ACHN (cell line): ENCODE data around the gene B3GNT7.
"Not testable (repeated sequence)": the region's sequence is repeated elsewhere in the genome, so short reads cannot be mapped to it uniquely, and the experiment has no call there.

ENCODE experiments used
- DNase-seq: peaks from one replicate; pipeline ENCODE4 v3.0.0-alpha.2; 2015
- in situ Hi-C: cut with HindIII; loops from 2 replicates; pipeline ENCODE4 v1.10.0; 2017; ENCODE audit warnings: low sequenced_read_pairs, low pct_ligation_motif_present, low pct_unique_long_range_greater_than_20kb

B3GNT7 gene

DNA sequence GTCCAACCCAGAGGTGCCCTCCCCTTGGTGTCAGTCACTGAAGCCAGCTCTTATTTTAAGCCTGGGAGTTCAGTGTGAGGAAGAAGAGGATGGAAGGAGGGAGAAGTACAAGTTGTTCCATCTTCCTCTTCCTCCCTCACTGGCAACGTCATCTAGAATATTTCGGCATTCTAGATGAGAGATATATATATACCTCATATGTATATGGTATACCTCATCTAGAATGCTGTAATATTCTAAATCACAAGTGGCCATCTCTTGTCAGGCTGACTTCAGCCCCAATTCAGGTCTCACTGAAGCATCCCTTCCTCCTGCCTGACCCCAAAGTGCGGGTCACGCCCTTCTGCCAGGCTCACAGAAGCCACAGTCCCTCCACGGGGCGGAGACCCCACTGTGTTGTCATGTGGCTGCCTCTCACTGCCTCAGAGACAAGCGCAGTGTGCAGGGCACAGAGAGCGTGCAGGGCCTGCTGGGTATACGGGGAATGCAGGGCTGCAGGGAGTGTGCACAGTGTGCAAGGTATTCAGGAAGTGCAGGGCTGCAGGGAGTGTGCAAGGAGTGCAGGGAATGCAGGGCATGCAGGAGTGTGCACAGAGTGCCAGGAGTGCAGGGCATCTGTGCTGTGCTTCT lies 32.8 kb upstream of the B3GNT7 start:
- no peak for DNase-seq

DNA sequence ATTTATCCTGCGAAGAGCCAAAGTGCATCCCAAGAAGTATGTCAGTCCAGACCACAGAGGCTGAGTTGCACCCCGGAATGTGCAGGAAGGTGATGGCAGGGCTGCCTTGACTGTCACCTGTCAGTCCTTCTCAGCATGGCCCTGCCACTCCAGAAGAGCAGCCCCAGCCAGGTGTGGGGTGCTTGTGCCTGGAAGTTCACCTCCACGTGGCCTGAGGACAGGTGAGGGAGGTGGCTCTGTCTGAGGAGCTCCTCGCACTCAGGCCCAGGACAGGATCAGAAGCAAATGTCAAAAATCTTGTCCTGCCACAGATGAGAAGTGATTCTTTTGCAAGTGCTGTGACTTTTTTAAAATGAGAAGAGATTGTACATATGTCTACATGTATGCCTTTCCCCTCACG lies 31.4 kb upstream of the B3GNT7 start:
- in situ Hi-C loops = no loop called here
- no peak for DNase-seq

More for the DNA sequence above, 32.8 kb upstream of the B3GNT7 start:
- in situ Hi-C loops = no loop called here

DNA sequence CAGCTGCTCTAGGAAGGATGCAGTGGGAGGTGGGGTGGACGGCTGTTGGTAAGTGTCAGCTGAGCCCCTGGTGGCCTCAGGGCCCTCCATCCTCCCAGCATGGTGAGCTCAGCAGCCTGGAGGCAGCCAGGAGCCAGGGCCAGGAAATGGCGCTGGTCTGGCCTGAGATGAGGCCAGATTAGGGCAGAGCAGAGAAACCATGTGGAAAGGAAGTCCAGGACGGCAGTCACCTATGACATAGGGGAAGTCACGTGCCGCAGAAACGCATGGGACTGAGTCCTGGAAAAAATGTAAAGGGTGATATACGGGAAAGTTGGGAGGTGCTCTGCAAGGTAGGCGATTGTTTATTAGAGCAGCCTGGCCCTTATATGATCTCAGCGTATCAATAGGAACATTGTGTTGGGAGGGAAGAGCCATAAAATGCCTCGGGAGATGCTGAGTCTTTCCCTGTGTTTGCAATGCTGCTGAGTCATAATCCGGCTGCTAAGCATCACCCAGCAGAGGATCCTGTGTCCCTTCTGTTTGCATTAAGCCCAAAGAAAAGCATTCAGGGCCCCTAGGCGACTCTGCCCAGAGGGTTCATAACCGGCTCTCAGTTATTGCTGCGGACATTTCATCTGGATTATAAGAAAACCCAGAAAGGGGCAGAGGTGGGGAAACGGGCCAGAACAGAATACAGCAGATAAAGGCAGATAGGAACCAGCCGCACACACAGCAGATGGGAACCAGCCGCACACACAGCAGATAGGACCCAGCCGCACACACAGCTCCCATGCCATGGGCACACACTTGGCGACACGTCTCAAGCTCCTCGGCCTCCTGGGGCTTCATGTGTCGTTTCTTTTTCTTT lies 30.3 kb upstream of the B3GNT7 start:
- in situ Hi-C loops = no loop called here
- DNase-seq = peak; percentile 13

DNA sequence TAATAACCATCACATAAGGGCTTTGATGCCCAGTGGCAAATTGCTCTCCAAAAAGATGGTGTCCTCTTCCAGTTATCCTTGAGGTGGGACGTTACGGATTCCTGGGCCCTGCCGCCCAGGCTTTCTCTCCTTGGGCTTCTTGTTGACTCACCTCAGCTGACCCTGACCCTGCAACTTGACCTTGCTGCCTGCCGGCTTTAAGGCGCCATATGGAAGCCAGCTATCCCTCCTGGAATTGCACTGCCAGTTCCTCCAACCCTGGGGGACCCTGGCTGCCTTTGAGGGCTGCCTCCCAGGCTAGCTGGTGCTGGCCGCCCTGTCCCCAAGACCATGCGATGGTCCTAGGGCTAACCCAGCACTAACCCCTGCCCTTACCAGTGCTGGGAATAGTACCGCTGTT lies 28.3 kb upstream of the B3GNT7 start:
- DNase-seq = no peak
- in situ Hi-C loops = no loop called here

DNA sequence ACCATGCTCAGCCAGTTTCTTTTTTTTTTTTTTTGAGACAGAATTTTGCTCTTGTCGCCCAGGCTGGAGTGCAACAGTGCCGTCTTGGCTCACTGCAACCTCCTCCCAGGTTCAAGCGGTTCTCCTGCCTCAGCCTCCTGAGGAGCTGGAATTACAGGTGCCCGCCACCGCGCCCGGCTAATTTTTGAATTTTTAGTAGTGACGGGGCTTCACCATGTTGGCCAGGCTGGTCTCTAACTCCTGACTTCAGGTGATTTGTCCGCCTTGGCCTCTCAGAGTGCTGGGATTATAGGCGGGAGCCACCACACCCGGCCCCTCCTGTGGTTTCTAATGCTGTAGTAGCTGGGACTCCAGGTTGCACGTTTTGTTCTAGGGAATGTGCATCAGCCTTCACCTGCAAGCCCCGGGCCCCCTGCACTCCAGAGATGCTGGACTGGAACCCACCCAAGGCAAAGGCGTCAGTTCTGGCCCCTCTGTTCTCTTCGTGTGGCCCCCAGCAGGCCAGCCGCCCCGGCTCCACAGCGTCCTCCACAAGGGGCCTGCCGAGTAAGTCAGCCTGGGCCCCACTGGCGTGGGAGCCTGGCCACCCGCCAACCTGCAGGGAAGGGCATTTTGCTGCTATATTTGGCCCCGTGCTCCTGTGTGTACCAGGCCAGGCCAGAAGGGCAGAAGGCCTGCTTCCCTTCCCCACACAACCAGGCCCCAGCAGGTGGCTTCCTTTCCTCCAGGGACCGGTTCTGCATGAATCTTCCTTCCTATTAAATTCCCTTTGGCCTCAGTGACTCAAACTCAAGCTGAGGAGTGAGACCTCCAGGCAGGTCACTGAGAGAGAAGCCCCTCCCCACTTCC lies 25.7 kb upstream of the B3GNT7 start:
- in situ Hi-C loops = no loop called here
- DNase-seq = no peak

DNA sequence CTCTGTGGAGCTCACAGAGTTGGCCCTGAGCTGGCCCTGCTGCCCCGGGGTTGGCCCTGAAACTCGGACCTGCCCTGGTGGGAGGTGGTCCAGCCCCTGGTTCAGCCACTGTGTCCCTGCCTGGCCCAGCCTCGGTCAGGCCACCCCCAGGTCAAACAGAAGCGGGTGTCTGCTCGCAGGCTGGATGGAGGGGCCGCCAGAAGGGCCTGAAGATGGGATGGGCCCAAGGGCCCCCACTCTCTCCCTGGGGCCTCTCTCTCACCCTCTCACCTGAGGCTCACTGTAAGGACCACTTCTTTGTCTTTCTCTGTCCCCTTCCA lies 25.1 kb upstream of the B3GNT7 start:
- in situ Hi-C loops = no loop called here
- no peak for DNase-seq

DNA sequence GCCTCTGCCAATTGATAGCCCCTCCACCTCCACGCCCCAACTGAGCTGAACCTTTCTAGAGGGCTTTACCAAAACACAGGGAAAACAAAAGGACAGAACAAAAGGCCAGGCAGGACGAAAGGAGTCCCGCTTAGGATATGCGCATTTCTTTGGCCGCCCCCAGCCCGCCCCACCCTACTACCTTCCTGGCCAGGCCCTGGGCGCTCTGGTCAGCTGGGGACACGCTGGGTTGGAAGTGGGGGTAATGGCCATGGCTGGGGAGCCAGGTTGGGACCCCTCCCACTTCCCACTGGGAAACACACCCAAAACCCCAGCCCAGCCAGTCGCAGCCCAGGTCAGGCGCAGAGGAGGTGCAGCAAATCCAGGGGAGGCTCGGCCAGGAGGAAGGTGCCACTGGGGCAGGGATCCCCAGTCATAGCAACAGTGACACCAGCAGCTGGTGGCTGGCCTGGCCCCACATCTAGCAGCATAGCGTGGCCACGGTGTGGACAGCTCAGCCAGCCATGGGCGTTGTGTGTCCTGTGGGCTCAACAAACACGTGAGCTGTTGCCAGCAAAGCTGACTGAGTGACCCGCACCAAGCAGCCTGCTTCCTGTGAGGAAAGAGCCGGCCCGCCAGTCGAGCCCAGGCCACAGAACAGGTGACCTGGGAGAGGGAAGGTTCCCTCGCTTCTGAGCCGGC lies 24.6 kb upstream of the B3GNT7 start:
- no peak for DNase-seq
- in situ Hi-C loops = no loop called here

DNA sequence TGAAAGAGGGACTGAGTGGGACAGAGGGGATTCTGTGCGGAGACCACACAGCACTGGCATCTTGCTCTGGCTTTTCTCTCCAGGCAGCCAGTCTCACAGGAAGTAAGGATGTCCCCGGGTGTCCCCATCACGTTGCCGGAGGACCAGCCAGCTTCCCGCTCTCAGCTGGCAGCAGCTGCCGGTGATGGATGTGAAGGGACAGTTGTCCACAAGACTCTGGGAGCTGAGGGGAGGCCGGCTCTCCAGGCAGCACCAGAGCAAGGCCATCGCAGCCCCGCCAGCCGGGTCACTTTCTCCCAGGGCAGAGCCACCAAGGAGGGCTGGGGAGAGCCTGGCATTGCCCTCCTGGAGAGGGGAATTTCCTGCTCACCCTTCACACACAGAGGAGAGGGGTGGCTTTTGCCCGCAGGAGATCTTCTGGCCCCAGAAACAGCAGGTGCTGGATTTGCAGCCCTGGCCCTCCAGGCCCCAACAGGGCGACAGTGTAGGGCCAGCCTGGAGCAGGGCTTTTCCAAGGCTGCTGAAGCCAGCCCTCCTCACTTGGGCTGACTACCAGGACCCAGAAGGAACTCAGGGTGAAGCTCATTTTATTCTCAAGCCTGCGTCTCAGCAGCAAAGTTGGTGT lies 24.0 kb upstream of the B3GNT7 start:
- in situ Hi-C loops = no loop called here
- DNase-seq = no peak

DNA sequence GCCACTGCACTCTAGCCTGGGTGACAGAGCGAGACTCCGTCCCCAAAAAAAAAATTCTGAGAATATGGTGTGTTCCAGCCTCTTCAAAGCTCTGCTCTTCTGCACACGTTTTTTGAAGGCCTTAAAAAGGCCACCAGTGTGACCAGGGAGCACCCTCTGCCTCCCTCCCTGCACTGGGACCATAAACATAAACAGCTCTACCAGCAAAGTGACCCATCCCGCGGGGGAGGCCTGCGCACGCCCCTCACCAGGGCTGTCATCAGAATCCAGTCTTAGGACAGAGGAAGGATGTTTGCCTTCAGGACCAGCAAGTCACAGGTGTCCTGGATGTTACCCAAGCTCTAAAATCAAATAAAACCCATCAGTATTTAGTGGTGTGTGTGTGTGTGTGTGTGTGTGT lies 23.2 kb upstream of the B3GNT7 start:
- DNase-seq = no peak
- in situ Hi-C loops = no loop called here

DNA sequence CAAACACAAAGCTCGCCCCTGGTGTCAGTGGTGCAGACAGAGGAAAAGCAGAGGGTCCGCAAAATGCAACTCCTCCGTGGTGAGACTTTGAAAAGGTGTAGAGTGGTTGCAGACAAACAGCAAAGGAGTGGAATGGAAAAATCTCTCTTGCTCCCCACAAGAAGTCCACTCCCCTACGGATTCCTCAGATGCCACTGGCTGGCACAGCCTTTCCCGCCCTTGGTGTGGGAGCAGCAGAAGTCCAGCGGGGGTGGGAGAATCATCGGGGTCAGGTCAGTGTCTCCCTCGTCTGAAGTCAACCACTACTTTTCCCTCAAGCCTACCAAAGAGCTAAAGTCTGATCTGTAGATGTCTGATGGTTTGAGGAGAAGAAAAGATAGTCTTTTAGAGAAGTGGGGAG lies 22.3 kb upstream of the B3GNT7 start:
- no peak for DNase-seq
- in situ Hi-C loops = no loop called here

DNA sequence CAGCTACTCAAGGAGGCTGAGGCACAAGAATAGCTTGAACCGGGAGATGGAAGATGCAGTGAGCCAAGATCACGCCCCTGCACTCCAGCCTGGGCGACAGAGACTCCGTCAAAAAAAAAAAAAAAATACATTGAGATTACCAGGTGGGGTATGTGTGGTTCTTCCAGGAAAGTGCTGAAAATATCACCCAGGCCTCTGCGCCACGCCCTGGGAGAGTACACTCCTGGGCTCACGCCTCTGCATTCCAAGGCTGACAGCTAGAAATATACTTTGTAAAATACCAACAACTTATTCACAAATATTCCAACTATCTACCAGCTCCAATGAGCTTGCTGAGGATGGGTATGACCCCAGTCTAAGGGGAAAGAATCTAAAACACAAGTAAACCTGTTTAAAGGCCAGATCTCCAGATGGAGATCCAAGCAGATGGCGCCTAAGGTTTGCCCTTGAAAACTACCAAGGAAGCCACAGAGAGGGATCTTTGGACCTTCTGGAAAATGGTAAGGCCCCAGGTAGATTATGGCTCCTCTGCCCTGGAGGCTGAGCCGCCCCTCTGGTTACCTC lies 21.6 kb upstream of the B3GNT7 start:
- in situ Hi-C loops = no loop called here
- no peak for DNase-seq

DNA sequence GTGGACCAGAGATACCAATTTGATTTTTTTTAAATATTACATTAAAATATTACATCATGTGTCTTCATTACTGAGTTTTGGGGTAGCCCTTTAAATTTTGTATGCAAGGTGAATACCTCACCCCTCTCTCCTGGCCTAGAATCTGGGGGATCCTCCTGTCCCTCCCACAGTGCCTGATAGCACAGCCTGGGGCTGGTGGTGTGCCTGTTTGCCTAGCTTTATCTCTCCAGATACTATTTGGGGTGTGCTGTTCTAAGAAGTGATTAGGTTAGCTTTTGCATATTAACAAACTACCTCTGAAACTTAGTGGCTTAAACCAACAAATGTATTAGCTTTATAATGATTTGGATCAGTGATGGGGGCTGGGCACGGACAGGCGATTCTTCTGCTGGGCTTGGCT lies 20.7 kb upstream of the B3GNT7 start:
- in situ Hi-C loops = no loop called here

DNA sequence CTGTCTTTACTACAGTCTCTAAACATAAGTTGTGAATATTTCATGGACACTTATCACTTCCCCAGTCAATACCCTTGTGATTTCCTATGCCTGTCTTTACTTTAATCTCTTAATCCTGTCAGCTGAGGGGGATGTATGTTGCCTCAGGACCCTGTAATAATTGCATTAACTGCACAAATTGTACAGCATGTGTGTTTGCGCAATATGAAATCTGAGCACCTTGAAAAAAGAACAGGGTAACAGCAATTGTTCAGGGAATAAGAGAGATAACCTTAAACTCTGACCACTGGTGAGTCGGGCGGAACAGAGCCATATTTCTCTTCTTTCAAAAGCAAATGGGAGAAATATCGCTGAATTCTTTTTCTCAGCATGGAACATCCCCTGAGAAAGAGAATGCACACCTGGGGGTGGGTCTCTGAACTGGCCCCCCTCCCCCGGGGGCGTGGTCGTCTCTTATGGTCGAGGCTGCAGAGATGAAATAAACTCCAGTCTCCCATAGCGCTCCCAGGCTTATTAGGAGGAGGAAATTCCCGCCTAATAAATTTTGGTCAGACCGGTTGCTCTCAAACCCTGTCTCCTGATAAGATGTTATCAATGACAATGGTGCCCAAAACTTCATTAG lies 19.4 kb upstream of the B3GNT7 start:
- DNase-seq, in situ Hi-C loops: not testable (repeated sequence)

More for the DNA sequence above, 20.7 kb upstream of the B3GNT7 start:
- no peak for DNase-seq

DNA sequence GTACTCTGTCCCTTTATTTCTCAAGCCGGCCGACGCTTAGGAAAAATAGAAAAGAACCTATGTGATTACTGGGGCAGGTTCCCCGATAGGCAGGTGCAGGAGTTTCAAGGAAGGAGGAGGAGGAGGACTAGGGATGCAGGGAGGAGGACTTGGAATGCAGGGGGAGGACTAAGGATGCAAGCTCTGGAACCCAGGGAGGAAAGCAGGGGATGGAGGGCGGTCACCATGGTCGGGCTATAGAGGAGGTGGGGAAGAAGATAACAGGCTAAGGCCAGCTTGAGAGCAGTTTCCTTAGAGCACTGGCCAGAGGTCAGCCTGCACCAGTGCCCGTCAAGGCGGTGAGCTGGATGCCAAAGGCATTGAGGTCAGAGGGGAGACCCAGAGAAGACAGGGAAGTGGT lies 18.7 kb upstream of the B3GNT7 start:
- in situ Hi-C loops = no loop called here
- DNase-seq = no peak

DNA sequence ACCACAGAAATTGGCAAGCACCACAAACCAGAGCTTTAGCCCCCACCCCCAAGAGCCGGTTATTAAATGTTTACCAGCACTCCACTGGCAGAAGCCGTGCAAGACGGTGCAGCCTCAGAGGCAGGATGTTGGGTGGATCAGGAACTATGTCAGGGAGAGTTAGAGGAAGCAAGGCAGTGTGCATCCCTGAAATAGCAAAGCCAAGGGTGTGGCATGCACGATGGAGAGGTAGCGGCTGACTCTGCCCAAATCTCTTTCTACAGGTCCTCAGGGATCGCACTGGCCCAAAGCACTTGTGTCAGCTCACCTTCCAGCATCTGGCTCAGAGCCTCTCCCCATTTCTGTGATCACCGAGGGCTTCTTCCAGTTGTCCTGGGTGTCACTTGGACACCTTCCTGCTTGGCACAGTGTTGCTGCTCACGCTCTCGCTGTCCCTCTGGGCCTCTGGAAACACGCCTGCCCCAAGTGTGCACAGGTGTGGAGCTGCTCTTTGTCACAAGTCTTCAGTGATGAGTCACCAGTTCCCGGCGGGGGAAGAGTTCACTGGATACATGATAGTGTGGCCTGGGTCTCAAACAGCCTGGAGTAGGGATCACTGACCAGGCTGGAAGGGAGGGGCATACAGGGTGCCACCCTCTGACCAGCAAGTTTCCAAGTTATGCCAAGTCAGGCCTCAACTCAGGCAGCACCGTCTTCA lies 17.3 kb upstream of the B3GNT7 start:
- no peak for DNase-seq
- in situ Hi-C loops = no loop called here

DNA sequence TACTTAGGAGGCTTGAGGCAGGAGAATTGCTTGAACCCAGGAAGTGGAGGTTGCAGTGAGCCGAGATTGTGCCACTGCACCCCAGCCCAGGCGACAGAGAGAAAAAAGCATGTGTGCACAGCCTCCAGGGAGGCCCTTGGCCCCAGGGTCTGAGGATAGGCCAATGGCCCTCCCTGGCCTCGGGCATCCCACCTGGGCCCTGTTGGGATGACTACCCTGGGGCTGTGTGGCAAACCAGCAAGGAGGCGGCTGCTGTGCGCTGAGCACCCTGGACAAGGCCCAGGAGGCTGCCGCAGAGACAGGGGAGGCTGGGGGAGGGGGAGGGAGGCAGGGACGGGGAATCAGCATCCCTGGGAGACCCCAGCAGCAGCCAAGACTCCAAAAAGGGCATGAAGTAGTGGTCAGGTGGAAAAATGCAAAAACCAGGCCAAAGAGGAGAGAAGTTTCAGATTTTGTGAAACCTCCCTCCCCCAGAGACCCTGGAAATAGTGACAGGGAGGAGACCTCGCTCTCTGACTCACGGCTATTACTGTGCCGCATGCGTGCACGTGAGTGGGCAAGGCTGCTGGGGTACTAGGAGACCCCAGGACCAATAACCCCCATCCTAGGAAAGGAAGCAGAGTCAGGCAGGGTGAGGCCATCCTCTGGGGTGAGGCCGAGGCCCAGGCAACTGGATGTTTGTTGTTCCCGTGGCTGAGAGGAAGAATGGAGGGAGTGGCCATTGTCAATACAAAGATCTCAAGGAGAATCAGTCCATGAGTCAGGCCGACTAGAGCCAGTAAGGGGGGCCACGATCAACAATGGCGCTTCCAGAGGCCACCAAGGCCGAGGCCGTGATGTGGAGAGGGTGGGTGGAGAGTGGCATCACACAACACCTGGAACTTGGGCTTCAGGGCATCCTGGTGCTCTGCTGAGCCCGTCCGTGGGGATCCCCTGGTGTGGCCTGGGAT lies 16.0 kb upstream of the B3GNT7 start:
- DNase-seq = no peak
- in situ Hi-C loops = no loop called here
